GM21526 (cell line): Measurements from ENCODE around the gene RICTOR.

ENCODE experiments used
- ATAC-seq: cut with Tn5 transposase; IDR thresholded peaks from one replicate; pipeline ENCODE4 v1.9.1; 2021; ENCODE audit warnings: moderate library complexity; ENCODE audit not compliant: unreplicated experiment, low FRiP score

Gene RICTOR

GRCh38 chr5:39100851-39101396 lies 26.7 kb upstream of the RICTOR start:
- no peak for ATAC-seq

GRCh38 chr5:39100301-39100850 lies 26.2 kb upstream of the RICTOR start:
- no peak for ATAC-seq

GRCh38 chr5:39099831-39100230 lies 25.6 kb upstream of the RICTOR start:
- ATAC-seq: no peak

GRCh38 chr5:39093352-39093751 lies 19.2 kb upstream of the RICTOR start:
- ATAC-seq: no peak

GRCh38 chr5:39092581-39093351 lies 18.6 kb upstream of the RICTOR start:
- no peak for ATAC-seq

GRCh38 chr5:39091940-39092580 lies 17.9 kb upstream of the RICTOR start:
- no peak for ATAC-seq

- ATAC-seq: no peak
These were observed 9.8 kb upstream of the RICTOR start for GRCh38 chr5:39083968-39084367.

- ATAC-seq: no peak
These were observed 8.8 kb upstream of the RICTOR start for GRCh38 chr5:39082995-39083394.

- no peak for ATAC-seq
These were observed 6.5 kb upstream of the RICTOR start for GRCh38 chr5:39080597-39081204.

GRCh38 chr5:39080168-39080567 lies 6.0 kb upstream of the RICTOR start:
- no peak for ATAC-seq

GRCh38 chr5:39079147-39079546 lies 4.9 kb upstream of the RICTOR start:
- ATAC-seq: no peak

GRCh38 chr5:39076757-39077728 lies 2.8 kb upstream of the RICTOR start:
- ATAC-seq: peak; percentile 20

- ATAC-seq: no peak
These were observed 2.0 kb upstream of the RICTOR start for GRCh38 chr5:39076101-39076756.

- peak; percentile 32 for ATAC-seq
These were observed 507 bp downstream of the RICTOR start for GRCh38 chr5:39073767-39074016.

- peak; percentile 38 for ATAC-seq
These were observed 1.1 kb downstream of the RICTOR start for GRCh38 chr5:39072925-39073766.

GRCh38 chr5:39068099-39068498 lies 6.1 kb downstream of the RICTOR start:
- no peak for ATAC-seq

GRCh38 chr5:39064450-39064849 lies 9.7 kb downstream of the RICTOR start:
- no peak for ATAC-seq

GRCh38 chr5:39063037-39063436 lies 11.2 kb downstream of the RICTOR start:
- ATAC-seq: no peak

GRCh38 chr5:39062530-39062929 lies 11.7 kb downstream of the RICTOR start:
- no peak for ATAC-seq
